ENCODE data around the gene KRT17.

DNA sequence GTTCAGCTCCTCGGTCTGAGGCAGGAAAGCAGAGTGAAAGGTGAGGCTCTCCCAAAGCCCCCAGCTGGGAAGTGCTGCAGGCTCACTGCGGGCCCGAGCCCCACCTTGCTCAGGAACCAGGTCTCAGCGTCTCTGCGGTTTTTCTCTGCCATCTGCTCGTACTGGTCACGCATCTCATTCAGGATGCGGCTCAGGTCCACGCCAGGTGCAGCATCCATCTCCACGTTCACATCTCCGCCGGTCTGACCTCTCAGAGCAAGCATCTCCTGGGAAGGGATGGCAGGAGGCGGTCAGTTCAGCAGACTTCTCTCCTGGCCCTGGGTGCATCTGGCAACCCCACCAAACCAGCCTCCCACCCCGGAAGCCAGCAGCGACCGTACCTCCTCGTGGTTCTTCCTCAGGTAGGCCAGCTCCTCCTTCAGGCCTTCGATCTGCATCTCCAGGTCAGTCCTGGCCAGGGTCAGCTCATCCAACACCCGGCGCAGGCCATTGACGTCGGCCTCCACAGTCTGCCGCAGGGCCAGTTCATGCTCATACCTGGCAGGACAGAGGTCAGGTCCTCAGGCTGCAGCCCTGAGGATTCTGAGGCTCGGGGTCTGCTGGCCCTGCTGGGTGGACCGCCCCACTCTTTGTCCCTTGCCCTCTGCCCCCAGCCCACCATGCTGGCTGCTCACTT, 13.3 kb downstream of the KRT17 start:
- TF ChIP-seq, protein P1, sequence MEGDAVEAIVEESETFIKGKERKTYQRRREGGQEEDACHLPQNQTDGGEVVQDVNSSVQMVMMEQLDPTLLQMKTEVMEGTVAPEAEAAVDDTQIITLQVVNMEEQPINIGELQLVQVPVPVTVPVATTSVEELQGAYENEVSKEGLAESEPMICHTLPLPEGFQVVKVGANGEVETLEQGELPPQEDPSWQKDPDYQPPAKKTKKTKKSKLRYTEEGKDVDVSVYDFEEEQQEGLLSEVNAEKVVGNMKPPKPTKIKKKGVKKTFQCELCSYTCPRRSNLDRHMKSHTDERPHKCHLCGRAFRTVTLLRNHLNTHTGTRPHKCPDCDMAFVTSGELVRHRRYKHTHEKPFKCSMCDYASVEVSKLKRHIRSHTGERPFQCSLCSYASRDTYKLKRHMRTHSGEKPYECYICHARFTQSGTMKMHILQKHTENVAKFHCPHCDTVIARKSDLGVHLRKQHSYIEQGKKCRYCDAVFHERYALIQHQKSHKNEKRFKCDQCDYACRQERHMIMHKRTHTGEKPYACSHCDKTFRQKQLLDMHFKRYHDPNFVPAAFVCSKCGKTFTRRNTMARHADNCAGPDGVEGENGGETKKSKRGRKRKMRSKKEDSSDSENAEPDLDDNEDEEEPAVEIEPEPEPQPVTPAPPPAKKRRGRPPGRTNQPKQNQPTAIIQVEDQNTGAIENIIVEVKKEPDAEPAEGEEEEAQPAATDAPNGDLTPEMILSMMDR (IDR thresholded peaks at IDR 0.05): no peak
- no peak for TF ChIP-seq EZH2 (IDR thresholded peaks at IDR 0.05; ENCODE audit: borderline replicate concordance, insufficient read depth, low read depth, low read length, poor library complexity, severe bottlenecking)
